Keratinocyte (primary cell): ENCODE data around the gene SORL1. TPM values are rescaled to one million over a fixed set of nuclear protein-coding genes. Genes with fewer than 3 reads are reported as not detected.

ENCODE experiments used
- DNase-seq: peaks from one replicate; pipeline ENCODE4 v3.0.0-alpha.2; 2011; ENCODE audit warnings: low read depth, missing footprints, low spot score
- FAIRE-seq: peaks from 2 replicates; lab custom pipeline; 2011; peaks lifted over from hg19 to GRCh38; lab: Jason Lieb, UNC
- H2AFZ ChIP-seq: 2 replicates; pipeline ENCODE4 v1.6.0; 2012; ENCODE audit warnings: low read length, control low read depth, inconsistent platforms; ENCODE audit not compliant: control insufficient read depth
- H3K27ac ChIP-seq: 2 replicates; pipeline ENCODE4 v1.5.1; 2011; ENCODE audit warnings: low read length; ENCODE audit not compliant: control insufficient read depth, insufficient read depth
- H3K27me3 ChIP-seq: 3 replicates; pipeline ENCODE4 v1.6.0; 2011; ENCODE audit warnings: low read length; ENCODE audit not compliant: control insufficient read depth, insufficient read depth; ENCODE audit errors: extremely low read depth
- H3K36me3 ChIP-seq, 2 experiments: 2 replicates in 1 of 2; 3 replicates in 1 of 2; pipeline ENCODE4 v1.5.1; 2011; ENCODE audit warnings: low read length in 2 of 2, mild to moderate bottlenecking in 1 of 2; ENCODE audit not compliant: control insufficient read depth in 2 of 2, insufficient read depth in 2 of 2; ENCODE audit errors: extremely low read depth in 1 of 2
- H3K4me1 ChIP-seq: 3 replicates; pipeline ENCODE4 v1.5.1; 2011; ENCODE audit warnings: low read length; ENCODE audit not compliant: control insufficient read depth, insufficient read depth; ENCODE audit errors: extremely low read depth
- H3K4me2 ChIP-seq: 3 replicates; pipeline ENCODE4 v1.6.0; 2011; ENCODE audit warnings: low read depth, low read length; ENCODE audit not compliant: control insufficient read depth, insufficient read depth; ENCODE audit errors: extremely low read depth
- H3K4me3 ChIP-seq, 3 experiments: fragments of 200-600 bp in 1 of 3; sonication (generic) in 1 of 3; 2 replicates in 2 of 3; 3 replicates in 1 of 3; pipeline ENCODE4 v1.5.1; 2011 to 2016; ENCODE audit warnings: low read length in 3 of 3, mild to moderate bottlenecking in 3 of 3, control low read depth in 2 of 3, inconsistent platforms in 1 of 3, low read depth in 1 of 3, mixed read lengths in 1 of 3, mixed run types in 1 of 3, moderate library complexity in 1 of 3; ENCODE audit not compliant: control insufficient read depth in 2 of 3, insufficient read depth in 2 of 3; ENCODE audit errors: extremely low read depth in 1 of 3
- H3K79me2 ChIP-seq: 2 replicates; pipeline ENCODE4 v1.6.0; 2012; ENCODE audit warnings: low read length; ENCODE audit not compliant: control insufficient read depth, insufficient read depth
- H3K9ac ChIP-seq: 3 replicates; pipeline ENCODE4 v1.6.0; 2011; ENCODE audit warnings: low read length; ENCODE audit not compliant: control insufficient read depth, insufficient read depth; ENCODE audit errors: extremely low read depth
- H3K9me1 ChIP-seq: 3 replicates; pipeline ENCODE4 v1.6.0; 2011; ENCODE audit warnings: low read length; ENCODE audit not compliant: control insufficient read depth, insufficient read depth; ENCODE audit errors: extremely low read depth
- H3K9me3 ChIP-seq: 2 replicates; pipeline ENCODE4 v1.5.1; 2012; ENCODE audit warnings: low read depth, low read length; ENCODE audit not compliant: control insufficient read depth
- H4K20me1 ChIP-seq: 3 replicates; pipeline ENCODE4 v1.6.0; 2011; ENCODE audit warnings: low read length; ENCODE audit not compliant: control insufficient read depth, insufficient read depth; ENCODE audit errors: extremely low read depth
- CTCF ChIP-seq, 3 experiments: IDR thresholded peaks in 1 of 3; conservative IDR thresholded peaks in 1 of 3; optimal IDR thresholded peaks in 1 of 3; 2 replicates in 2 of 3; 3 replicates in 1 of 3; pipeline versions ENCODE3 to v1.5.1; 2011; ENCODE audit warnings: low read length in 3 of 3, mild to moderate bottlenecking in 3 of 3, moderate library complexity in 2 of 3, control low read depth in 1 of 3, inconsistent platforms in 1 of 3; ENCODE audit not compliant: insufficient read depth in 2 of 3; ENCODE audit errors: extremely low read depth in 1 of 3
- EZH2 ChIP-seq: IDR thresholded peaks from one replicate; pipeline ENCODE4 v1.6.1; 2012; ENCODE audit warnings: inconsistent platforms, mild to moderate bottlenecking, low read length, moderate library complexity
- dilution Hi-C: fragments of 300-500 bp; cut with MboI; formaldehyde crosslinking; loops from one replicate; pipeline ENCODE4 v1.7.0; 2020; ENCODE audit warnings: low sequenced_read_pairs; ENCODE audit not compliant: extremely low pct_ligation_motif_present
- polyA plus RNA-seq, 5 experiments: library from polyadenylated mRNA; depleted of rRNA in 3 of 5; stranded (reverse) in 3 of 5; stranded (forward) in 1 of 5; unstranded in 1 of 5; fragments of >200 nt; gene quantifications; 1 replicate in 1 of 5; 2 replicates in 3 of 5; 3 replicates in 1 of 5; pipeline versions ENCODE4 v1.2.1 to v1.2.3, GENCODE V29; 2011 to 2012; ENCODE audit warnings: missing spikeins in 2 of 5, low read depth in 1 of 5, low replicate concordance in 1 of 5

The SORL1 gene
- polyA plus RNA-seq, 1 donor (not counting 4 experiments of a cell fraction or from before 2014, with no cell fraction given) = 38.9 TPM

DNA sequence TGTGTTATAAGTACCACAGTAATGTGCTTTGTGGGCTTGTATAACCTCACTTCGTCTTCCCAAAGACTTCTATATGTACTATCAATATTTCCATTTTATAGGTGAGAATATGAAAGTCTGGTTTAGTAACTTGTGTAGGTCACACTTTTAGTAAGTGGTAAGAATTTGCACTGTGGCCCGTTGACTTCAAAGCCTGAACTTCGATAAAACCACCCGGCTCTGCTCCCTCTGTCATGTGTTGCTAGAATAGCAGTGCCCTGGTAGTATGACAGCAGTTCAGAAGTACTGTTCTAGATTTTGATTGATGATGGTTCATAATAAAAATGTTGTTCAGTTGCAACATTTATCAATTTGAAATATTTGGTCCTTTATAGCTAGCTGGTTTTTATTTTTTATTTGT, 110.9 kb downstream of the SORL1 start:
- FAIRE-seq = no peak
- no peaks in the 10 kb centered on the region for H3K9me1 ChIP-seq
- no peak overlapping the region for H3K4me2 ChIP-seq
- no peaks in the 10 kb centered on the region for H3K27me3 ChIP-seq
- no peak overlapping the region for H3K9ac ChIP-seq
- no peak for DNase-seq
- no peaks in the 10 kb centered on the region for H3K4me1 ChIP-seq
- H3K79me2 ChIP-seq = peaks cover 4% of the 10 kb centered on the region
- no peak overlapping the region for H3K27ac ChIP-seq
- dilution Hi-C loops = no loop called here
- no peaks in the 10 kb centered on the region for H3K9me3 ChIP-seq
- TF ChIP-seq CTCF (optimal IDR thresholded peaks at IDR 0.05 in 1 of 3, IDR thresholded peaks at IDR 0.05 in 1 of 3, conservative IDR thresholded peaks at IDR 0.05 in 1 of 3; ENCODE audit: extremely low read depth in 1 of 3, insufficient read depth in 2 of 3, low read length in 3 of 3) = no peak
- TF ChIP-seq EZH2 = no peak
- H2AFZ ChIP-seq = no peak overlapping the region
- H3K36me3 ChIP-seq = peaks cover 31 to 53% of the 10 kb centered on the region in 2 experiments
- H4K20me1 ChIP-seq = no peaks in the 10 kb centered on the region
- H3K4me3 ChIP-seq = no peak overlapping the region

GRCh38 chr11:121563900-121564822, 112.0 kb downstream of the SORL1 start:
- H3K4me2 ChIP-seq = no peak overlapping the region
- H3K27ac ChIP-seq = no peak overlapping the region
- no peak for DNase-seq
- no peaks in the 10 kb centered on the region for H4K20me1 ChIP-seq
- peaks cover 24 to 49% of the 10 kb centered on the region in 2 experiments for H3K36me3 ChIP-seq
- no peaks in the 10 kb centered on the region for H3K9me1 ChIP-seq
- FAIRE-seq = no peak
- dilution Hi-C loops = no loop called here
- H3K27me3 ChIP-seq = no peaks in the 10 kb centered on the region
- H3K4me1 ChIP-seq = no peaks in the 10 kb centered on the region
- H3K4me3 ChIP-seq = no peak overlapping the region
- H3K9me3 ChIP-seq = no peaks in the 10 kb centered on the region
- peaks cover 4% of the 10 kb centered on the region for H3K79me2 ChIP-seq
- TF ChIP-seq EZH2 (no peak), CTCF (optimal IDR thresholded peaks at IDR 0.05 in 1 of 3, IDR thresholded peaks at IDR 0.05 in 1 of 3, conservative IDR thresholded peaks at IDR 0.05 in 1 of 3; ENCODE audit: extremely low read depth in 1 of 3, insufficient read depth in 2 of 3, low read length in 3 of 3) (no peak)
- no peak overlapping the region for H3K9ac ChIP-seq
- H2AFZ ChIP-seq = no peak overlapping the region
